IPS-20b (cell line): ENCODE data around the gene SASH1.

ENCODE experiments used
- H3K27ac ChIP-seq: one replicate; pipeline ENCODE4 v1.5.1; 2013; ENCODE audit warnings: low read length
- H3K27me3 ChIP-seq: 2 replicates; pipeline ENCODE4 v1.6.1; 2013; ENCODE audit warnings: mild to moderate bottlenecking, low read length, inconsistent platforms; ENCODE audit not compliant: insufficient read depth
- H3K36me3 ChIP-seq: 2 replicates; pipeline ENCODE4 v1.6.1; 2013; ENCODE audit warnings: low read depth, mild to moderate bottlenecking, inconsistent platforms, low read length, moderate library complexity; ENCODE audit not compliant: insufficient read depth
- H3K4me1 ChIP-seq: 2 replicates; pipeline ENCODE4 v1.6.1; 2013; ENCODE audit warnings: mild to moderate bottlenecking, control low read depth, inconsistent platforms, low read length, moderate library complexity; ENCODE audit not compliant: insufficient read depth
- H3K4me3 ChIP-seq: 2 replicates; pipeline ENCODE4 v1.5.1; 2013; ENCODE audit warnings: mild to moderate bottlenecking, low read length, inconsistent platforms
- H3K9ac ChIP-seq: 2 replicates; pipeline ENCODE4 v1.6.1; 2013; ENCODE audit warnings: low read depth, mild to moderate bottlenecking, inconsistent platforms, low read length, moderate library complexity
- H3K9me3 ChIP-seq: 2 replicates; pipeline ENCODE4 v1.6.1; 2013; ENCODE audit warnings: mild to moderate bottlenecking, low read depth, low read length, inconsistent platforms; ENCODE audit not compliant: insufficient read depth

Gene SASH1

DNA sequence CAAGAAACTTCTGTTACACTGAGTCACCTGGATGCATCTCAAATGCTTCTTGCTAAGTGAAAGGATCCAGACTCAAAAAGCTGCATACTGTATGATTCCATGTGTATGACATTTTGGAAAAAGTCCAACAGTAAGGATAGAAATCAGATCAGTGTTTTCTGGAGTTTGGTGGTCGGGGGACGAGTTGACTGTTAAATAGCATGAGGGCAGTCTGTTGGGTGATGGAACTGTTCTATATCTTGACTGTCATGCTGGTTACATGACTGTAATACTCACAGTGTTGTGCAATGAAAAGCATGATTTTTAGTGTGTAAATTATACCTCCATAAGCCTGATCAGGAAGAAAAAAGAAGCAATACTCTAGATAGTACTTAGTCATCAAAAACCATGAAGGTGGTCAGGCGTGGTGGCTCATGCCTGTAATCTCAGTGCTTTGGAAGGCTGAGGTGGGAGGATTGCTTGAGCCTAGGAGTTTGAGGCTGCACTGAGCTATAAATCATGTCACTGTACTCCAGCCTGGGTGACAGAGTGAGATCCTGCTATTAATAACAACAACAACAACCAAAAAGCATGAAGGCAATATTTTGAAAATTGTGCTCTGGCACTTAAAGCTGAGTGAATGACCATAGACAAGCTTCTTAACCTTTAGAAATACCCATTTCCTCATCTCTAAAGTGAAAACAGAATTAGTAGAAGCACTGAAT lies 30.5 kb upstream of the SASH1 start:
- Histone ChIP-seq H3K9ac (no peak overlapping the region), H3K9me3 (no peaks in the 10 kb centered on the region)

GRCh38 chr6:148313488-148313887 lies 29.1 kb upstream of the SASH1 start:
- Histone ChIP-seq H3K36me3 (no peaks in the 10 kb centered on the region), H3K4me1 (peaks cover 6% of the 10 kb centered on the region; the same call in 1 of the 2 replicates), H3K9me3 (no peaks in the 10 kb centered on the region), H3K4me3 (no peak overlapping the region), H3K9ac (no peak overlapping the region), H3K27me3 (no peaks in the 10 kb centered on the region), H3K27ac (no peak overlapping the region)

More for the DNA sequence above, 30.5 kb upstream of the SASH1 start:
- peaks cover 6% of the 10 kb centered on the region; the same call in 1 of the 2 replicates for H3K4me1 ChIP-seq
- no peak overlapping the region for H3K4me3 ChIP-seq
- H3K27ac ChIP-seq, result no peak overlapping the region
- H3K36me3 ChIP-seq, result no peaks in the 10 kb centered on the region
- H3K27me3 ChIP-seq, result no peaks in the 10 kb centered on the region

DNA sequence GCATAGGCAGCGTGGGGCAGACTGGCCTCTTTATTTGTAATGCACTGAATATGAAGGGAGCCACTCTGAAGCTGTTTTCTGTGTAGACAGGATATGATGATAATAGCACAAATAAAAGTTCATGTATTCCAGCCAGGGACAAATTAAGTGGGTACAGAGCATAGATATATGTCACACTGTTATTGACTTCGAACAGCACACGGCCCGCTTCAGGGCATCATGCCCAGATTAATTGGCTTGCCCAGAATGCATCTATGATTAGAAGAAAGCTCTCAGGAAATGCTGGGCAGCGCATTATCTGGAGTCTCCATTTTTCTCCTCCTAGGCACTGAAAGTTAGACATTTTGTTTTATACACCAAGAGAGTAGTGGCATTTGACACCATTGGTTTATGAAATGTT lies 26.3 kb upstream of the SASH1 start:
- no peaks in the 10 kb centered on the region for H3K9me3 ChIP-seq
- peaks cover 6% of the 10 kb centered on the region; the same call in 1 of the 2 replicates for H3K4me1 ChIP-seq
- H3K36me3 ChIP-seq, result no peaks in the 10 kb centered on the region
- no peak overlapping the region for H3K9ac ChIP-seq
- no peak overlapping the region for H3K27ac ChIP-seq
- H3K27me3 ChIP-seq, result no peaks in the 10 kb centered on the region
- H3K4me3 ChIP-seq, result no peak overlapping the region

- Histone ChIP-seq H3K9ac (no peak overlapping the region), H3K9me3 (no peaks in the 10 kb centered on the region), H3K4me1 (peaks cover 6% of the 10 kb centered on the region; the same call in 1 of the 2 replicates), H3K27ac (no peak overlapping the region), H3K27me3 (no peaks in the 10 kb centered on the region), H3K4me3 (no peak overlapping the region), H3K36me3 (no peaks in the 10 kb centered on the region)
Measured at GRCh38 chr6:148317051-148317450, 25.6 kb upstream of the SASH1 start.

DNA sequence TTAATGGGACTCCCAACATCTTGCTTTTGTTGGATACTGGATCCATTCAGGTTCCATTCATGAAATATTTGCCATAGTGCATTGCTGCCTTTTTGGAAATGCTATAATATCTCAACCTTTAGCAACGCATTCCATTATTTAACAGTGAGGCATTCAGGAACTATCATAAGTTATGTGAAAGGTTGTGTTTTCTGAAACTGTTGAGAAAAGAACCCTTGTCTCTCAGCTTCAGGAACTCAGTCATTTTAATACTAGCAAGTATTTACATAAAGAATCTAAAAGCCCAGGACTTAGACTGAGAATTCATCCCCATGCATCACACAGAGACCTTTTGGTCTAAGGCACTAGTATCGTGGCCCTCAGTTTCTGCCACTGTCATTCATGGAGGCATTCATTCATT lies 24.9 kb upstream of the SASH1 start:
- H3K9me3 ChIP-seq, result no peaks in the 10 kb centered on the region
- H3K9ac ChIP-seq, result no peak overlapping the region
- no peak overlapping the region for H3K4me3 ChIP-seq
- H3K36me3 ChIP-seq, result no peaks in the 10 kb centered on the region
- H3K27me3 ChIP-seq, result no peaks in the 10 kb centered on the region
- no peak overlapping the region for H3K27ac ChIP-seq
- H3K4me1 ChIP-seq, result peaks cover 6% of the 10 kb centered on the region; the same call in 1 of the 2 replicates

- Histone ChIP-seq H3K9ac (no peak overlapping the region), H3K27me3 (no peaks in the 10 kb centered on the region), H3K4me1 (no peaks in the 10 kb centered on the region)
Measured at GRCh38 chr6:148322704-148323103, 19.9 kb upstream of the SASH1 start.

DNA sequence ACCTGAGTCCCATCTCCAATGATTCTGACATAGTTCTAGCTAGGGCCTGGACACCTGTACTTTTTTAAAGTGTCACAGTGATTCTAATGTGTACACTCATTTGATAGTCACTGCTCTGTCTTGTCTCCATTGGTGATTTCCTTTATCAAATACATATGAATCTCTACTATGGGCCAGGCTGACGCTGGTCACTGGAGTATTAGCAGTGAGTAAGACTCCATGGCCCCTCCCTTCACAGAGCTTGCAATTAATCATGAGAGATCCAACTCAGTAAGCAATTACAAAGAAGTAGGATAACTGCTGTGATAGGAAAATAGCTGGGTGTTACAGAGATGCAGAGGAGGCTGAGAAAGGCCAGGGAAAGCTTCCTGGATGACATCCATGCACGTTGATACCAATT lies 19.3 kb upstream of the SASH1 start:
- Histone ChIP-seq H3K27me3 (no peaks in the 10 kb centered on the region), H3K36me3 (no peaks in the 10 kb centered on the region), H3K9ac (no peak overlapping the region), H3K9me3 (no peaks in the 10 kb centered on the region), H3K4me1 (no peaks in the 10 kb centered on the region), H3K4me3 (no peak overlapping the region), H3K27ac (no peak overlapping the region)

More at GRCh38 chr6:148322704-148323103, 19.9 kb upstream of the SASH1 start:
- Histone ChIP-seq H3K36me3 (no peaks in the 10 kb centered on the region), H3K9me3 (no peaks in the 10 kb centered on the region), H3K27ac (no peak overlapping the region), H3K4me3 (no peak overlapping the region)

- Histone ChIP-seq H3K4me1 (no peaks in the 10 kb centered on the region), H3K9me3 (no peaks in the 10 kb centered on the region), H3K27ac (no peak overlapping the region), H3K36me3 (no peaks in the 10 kb centered on the region), H3K27me3 (no peaks in the 10 kb centered on the region), H3K9ac (no peak overlapping the region), H3K4me3 (no peak overlapping the region)
Measured at GRCh38 chr6:148324297-148324985, 18.2 kb upstream of the SASH1 start.

GRCh38 chr6:148325316-148326068 lies 17.1 kb upstream of the SASH1 start:
- Histone ChIP-seq H3K27ac (no peak overlapping the region), H3K9ac (no peak overlapping the region), H3K4me3 (no peak overlapping the region), H3K4me1 (no peaks in the 10 kb centered on the region), H3K36me3 (no peaks in the 10 kb centered on the region), H3K9me3 (no peaks in the 10 kb centered on the region), H3K27me3 (no peaks in the 10 kb centered on the region)

DNA sequence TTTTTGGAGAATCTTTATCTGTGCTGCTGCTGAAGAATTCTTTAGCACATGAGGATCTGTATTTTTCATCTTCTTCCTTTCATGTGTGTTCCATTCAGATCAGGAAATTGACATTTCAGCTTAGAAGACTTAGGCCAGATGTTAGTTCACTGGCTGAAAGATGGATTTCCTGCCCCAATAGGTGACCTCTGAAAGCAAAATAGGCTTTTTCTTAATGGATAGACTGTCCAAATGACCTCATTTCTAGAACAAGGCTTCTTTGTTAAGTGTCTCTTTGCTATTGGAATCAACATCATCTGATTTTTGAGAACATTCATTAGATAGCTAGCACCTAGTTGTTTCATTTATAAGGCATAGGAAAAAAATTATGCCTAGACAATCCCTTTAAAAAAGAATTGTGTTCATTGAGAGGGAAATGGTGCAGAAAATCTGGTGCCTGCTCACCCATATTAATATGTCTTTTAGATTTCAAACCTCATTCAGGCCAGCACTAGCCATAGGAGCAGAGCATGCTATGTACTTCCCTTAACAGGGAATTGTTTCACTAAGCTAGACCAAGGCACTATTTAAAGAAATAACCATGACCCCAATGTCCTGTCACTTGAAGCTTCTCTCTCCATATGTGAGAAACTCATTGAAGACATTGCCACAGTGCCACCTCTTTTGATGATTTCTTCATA lies 13.6 kb upstream of the SASH1 start:
- H3K4me3 ChIP-seq, result no peak overlapping the region
- no peak overlapping the region for H3K9ac ChIP-seq
- no peaks in the 10 kb centered on the region for H3K4me1 ChIP-seq
- H3K27ac ChIP-seq, result no peak overlapping the region
- H3K27me3 ChIP-seq, result no peaks in the 10 kb centered on the region
- no peaks in the 10 kb centered on the region for H3K36me3 ChIP-seq
- H3K9me3 ChIP-seq, result no peaks in the 10 kb centered on the region

- Histone ChIP-seq H3K27ac (no peak overlapping the region), H3K9ac (no peak overlapping the region), H3K4me3 (no peak overlapping the region)
Measured at GRCh38 chr6:148329596-148330381, 12.8 kb upstream of the SASH1 start.

More at GRCh38 chr6:148329596-148330381, 12.8 kb upstream of the SASH1 start:
- Histone ChIP-seq H3K9me3 (no peaks in the 10 kb centered on the region), H3K36me3 (no peaks in the 10 kb centered on the region), H3K4me1 (no peaks in the 10 kb centered on the region), H3K27me3 (no peaks in the 10 kb centered on the region)
